ENCODE measurements around the gene PACSIN3. TPM values are rescaled to one million over a fixed set of nuclear protein-coding genes. Genes with fewer than 3 reads are reported as not detected.

Gene PACSIN3
- total RNA-seq, 4 donors from 2014 or later, result 1.2 to 13.9 (median 9.8) TPM

DNA sequence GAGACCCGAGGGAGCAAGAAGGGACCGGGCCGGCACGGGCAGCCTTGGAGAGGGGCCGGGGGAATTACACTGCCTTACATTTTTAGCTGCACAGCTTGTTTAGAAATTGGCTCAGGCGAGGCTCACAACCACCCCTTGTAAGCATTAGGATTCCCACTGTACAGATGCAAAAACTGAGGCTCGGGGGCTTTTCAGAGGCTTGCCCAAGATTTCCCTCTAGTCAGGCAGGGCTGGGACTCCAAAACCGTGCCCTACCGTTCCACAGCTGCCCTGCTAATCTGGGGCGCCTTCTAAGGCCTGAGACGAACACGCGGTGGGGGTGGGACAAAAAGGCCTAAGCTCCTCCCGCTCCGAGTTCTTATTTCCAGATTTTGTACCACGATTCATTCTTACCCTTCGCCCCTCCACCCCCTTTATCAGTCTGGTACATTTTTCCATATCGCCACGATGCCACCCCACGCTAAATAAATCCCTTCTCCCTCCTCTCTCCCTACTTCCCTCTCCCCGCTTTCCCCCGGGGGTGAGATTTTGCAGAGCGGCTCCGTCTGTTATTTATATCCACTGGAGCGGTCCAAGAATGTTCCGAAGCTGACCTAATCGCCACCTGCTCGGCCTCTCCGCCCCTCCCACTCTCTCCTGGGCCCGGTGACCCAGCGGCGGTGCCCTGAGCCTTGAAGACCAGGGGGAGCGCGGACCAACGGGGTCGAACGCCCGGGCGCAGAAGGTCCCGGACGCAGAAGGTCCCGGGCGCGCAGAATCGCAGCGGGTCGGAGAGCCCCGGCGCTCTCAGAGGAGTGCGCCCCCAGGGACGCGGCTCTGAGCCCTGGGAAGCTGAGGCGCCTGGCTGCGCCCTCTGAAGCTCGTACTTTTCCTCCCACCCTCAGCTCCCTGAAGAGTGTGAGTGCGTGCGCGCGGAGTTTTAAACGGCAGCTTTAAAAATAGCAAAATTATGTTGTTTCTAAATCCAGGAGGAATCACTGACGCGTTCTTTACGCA is 764 bp upstream of the PACSIN3 start:
- peaks cover 46% of the 10 kb centered on the region for H3K27me3 ChIP-seq
- H3K27ac ChIP-seq, result peak overlapping the region; percentile 80 to 92 (median 89)
- H3K36me3 ChIP-seq, result no peaks in the 10 kb centered on the region
- DNase-seq, result peak; percentile 51
- peak in 2 of 3 donors; percentile 3 to 43 for TF ChIP-seq POLR2AphosphoS5 (IDR thresholded peaks at IDR 0.05)
- TF ChIP-seq, protein P1, sequence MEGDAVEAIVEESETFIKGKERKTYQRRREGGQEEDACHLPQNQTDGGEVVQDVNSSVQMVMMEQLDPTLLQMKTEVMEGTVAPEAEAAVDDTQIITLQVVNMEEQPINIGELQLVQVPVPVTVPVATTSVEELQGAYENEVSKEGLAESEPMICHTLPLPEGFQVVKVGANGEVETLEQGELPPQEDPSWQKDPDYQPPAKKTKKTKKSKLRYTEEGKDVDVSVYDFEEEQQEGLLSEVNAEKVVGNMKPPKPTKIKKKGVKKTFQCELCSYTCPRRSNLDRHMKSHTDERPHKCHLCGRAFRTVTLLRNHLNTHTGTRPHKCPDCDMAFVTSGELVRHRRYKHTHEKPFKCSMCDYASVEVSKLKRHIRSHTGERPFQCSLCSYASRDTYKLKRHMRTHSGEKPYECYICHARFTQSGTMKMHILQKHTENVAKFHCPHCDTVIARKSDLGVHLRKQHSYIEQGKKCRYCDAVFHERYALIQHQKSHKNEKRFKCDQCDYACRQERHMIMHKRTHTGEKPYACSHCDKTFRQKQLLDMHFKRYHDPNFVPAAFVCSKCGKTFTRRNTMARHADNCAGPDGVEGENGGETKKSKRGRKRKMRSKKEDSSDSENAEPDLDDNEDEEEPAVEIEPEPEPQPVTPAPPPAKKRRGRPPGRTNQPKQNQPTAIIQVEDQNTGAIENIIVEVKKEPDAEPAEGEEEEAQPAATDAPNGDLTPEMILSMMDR (IDR thresholded peaks at IDR 0.05), result no peak
- in situ Hi-C loops (cut with MboI; ENCODE audit: low pct_ligation_motif_present in 1 of 4, low pct_unique_long_range_greater_than_20kb in 1 of 4, low sequenced_read_pairs in 3 of 4) (loop anchor here in 1 of 4 donors (25.0 kb wide), 1 partner anchor 175 kb away; the partner anchor contains the start of gene MYBPC3), intact Hi-C loops (cut with DNase I; ENCODE audit: low total_unique reads) (no loop called here)
- peaks cover 10 to 43% (median 34%) of the 10 kb centered on the region in 4 donors for H3K4me1 ChIP-seq
- peak overlapping the region; percentile 35 to 91 (median 69) for H3K4me3 ChIP-seq
- 2% methylated on average over 18 to 60 of the region's 63 CpGs for WGBS, 2 donors (ENCODE audit: low coverage in 1 of 2)
- H3K9me3 ChIP-seq, result no peaks in the 10 kb centered on the region

DNA sequence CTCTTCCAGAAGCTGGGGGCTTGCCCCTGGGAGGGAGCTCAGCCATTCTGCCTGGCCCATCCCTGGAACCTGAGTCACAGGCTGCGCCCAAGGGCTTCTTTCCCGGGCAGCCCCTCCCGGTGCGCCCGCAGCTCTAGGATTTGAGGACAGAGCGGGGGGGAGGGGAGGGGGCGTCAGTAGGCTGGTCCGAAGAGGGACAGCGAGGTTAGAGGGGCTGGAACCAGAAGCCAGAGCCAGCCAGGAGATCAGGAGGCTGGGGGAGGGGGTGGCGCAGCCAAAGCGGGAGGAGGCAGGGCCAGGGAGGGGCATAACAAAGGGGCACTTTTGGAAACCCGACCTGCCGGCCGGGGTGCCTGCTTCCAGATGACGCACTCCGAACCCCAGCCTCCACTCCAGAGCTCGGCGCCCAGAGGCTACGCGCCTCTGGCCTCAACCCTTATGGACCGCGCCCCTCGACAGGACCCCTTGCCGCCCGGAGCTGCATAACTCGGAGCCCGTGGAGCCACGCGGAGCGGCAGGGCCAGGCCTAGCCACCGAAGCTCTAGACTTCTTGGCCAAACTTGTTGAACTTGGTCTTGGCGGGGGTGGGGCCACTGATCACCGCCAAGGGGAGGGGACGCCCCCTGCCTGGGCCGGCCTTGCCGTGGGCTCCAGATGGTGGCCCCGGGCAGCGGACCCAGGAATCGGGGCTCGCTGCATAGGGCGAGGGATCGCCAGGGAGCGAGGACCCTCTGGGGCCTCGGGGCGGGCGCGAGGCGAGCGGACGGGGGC is 744 bp downstream of the PACSIN3 start:
- TF ChIP-seq POLR2A (IDR thresholded peaks at IDR 0.05) (peak; percentile 22), POLR2AphosphoS5 (IDR thresholded peaks at IDR 0.05) (peak; percentile 10 to 54 (median 23)), EP300 (IDR thresholded peaks at IDR 0.05; ENCODE audit: low read depth) (no peak)
- TF ChIP-seq, protein P1 (IDR thresholded peaks at IDR 0.05), result no peak
- DNase-seq, result peak; percentile 39
- Histone ChIP-seq H3K4me1 (peaks cover 10 to 43% (median 34%) of the 10 kb centered on the region in 4 donors), H3K27me3 (peaks cover 46% of the 10 kb centered on the region), H3K4me3 (peak overlapping the region; percentile 44 to 91 (median 69)), H3K9me3 (no peaks in the 10 kb centered on the region), H3K36me3 (no peaks in the 10 kb centered on the region), H3K27ac (peak overlapping the region; percentile 80 to 92 (median 89))
- intact Hi-C loops (cut with DNase I; ENCODE audit: low total_unique reads) (no loop called here), in situ Hi-C loops (cut with MboI; ENCODE audit: low pct_ligation_motif_present in 1 of 4, low pct_unique_long_range_greater_than_20kb in 1 of 4, low sequenced_read_pairs in 3 of 4) (loop anchor here in 1 of 4 donors (25.0 kb wide), 1 partner anchor 177 kb away; the partner anchor contains the start of gene MYBPC3)
- 20 to 21% methylated on average over 2 to 30 of the region's 50 CpGs for WGBS, 2 donors (ENCODE audit: low coverage in 1 of 2)

- no peaks in the 10 kb centered on the region for H3K9me3 ChIP-seq
Measured at GRCh38 chr11:47184711-47185304, 1.4 kb downstream of the PACSIN3 start.

More at GRCh38 chr11:47184711-47185304, 1.4 kb downstream of the PACSIN3 start:
- no peak for DNase-seq
- Histone ChIP-seq H3K36me3 (no peaks in the 10 kb centered on the region), H3K27me3 (peaks cover 46% of the 10 kb centered on the region), H3K4me3 (peak overlapping the region; percentile 44 to 91 (median 69)), H3K27ac (peak overlapping the region; percentile 80 to 92 (median 89)), H3K4me1 (peaks cover 10 to 43% (median 34%) of the 10 kb centered on the region in 4 donors)
- in situ Hi-C loops (cut with MboI; ENCODE audit: low pct_ligation_motif_present in 1 of 4, low pct_unique_long_range_greater_than_20kb in 1 of 4, low sequenced_read_pairs in 3 of 4) (loop anchor here in 1 of 4 donors (25.0 kb wide), 1 partner anchor 177 kb away; the partner anchor contains the start of gene MYBPC3), intact Hi-C loops (cut with DNase I; ENCODE audit: low total_unique reads) (no loop called here)
- TF ChIP-seq, protein P1 (IDR thresholded peaks at IDR 0.05), result no peak
- TF ChIP-seq POLR2AphosphoS5 (IDR thresholded peaks at IDR 0.05) (no peak), POLR2A (IDR thresholded peaks at IDR 0.05) (no peak), EP300 (IDR thresholded peaks at IDR 0.05; ENCODE audit: low read depth) (no peak)
- WGBS, 2 donors (ENCODE audit: low coverage in 1 of 2), result 38% methylated on average over 11 of the region's 13 CpGs; no CpG with 5 or more reads in 1 of the 2 donors

All from transverse colon (tissue), 4 donors.